HG03139 (cell line): ENCODE measurements around the gene PTPRT.
"Not testable (repeated sequence)": the region's sequence is repeated elsewhere in the genome, so short reads cannot be mapped to it uniquely, and the experiment has no call there.

ENCODE experiments used
- ATAC-seq: cut with Tn5 transposase; IDR thresholded peaks from one replicate; pipeline ENCODE4 v1.9.1; 2021; ENCODE audit not compliant: unreplicated experiment

The PTPRT gene

DNA sequence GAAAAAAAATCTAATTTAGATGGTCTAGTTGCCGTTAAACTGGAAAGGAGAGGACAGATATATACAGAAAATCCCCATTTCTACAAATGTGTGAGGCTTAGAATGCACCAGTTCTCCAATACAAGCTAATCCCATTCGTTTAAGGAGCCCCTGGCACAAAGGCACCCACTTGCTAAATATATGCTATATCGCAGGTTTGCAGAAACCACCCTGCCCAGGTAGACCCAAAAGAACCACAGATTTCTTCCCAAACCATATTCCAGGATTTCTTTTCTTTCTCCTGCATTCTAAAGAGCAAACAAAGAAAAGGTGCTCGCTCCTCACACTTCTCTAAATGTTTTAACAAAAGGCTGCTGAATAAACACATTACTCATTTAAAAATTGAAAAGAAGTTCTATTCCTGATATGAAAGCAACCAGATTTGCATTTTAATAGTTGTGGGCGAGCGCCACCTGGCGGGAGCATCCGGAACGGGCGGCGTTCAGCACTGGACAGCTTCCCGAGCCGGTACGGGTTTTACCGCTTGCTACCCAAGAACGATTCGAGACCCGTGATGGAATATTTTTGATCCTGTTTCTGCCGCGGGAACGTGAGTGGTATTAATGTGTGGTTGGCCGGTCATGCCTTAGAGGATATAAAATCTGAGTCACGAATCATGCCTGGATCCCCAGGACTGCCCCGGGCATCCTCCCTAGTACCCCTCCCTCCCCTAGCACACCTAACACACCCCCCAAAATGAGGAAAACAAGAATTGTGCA is 2.1 kb downstream of the PTPRT start:
- no peak for ATAC-seq

GRCh38 chr20:43186312-43186711 is 3.4 kb downstream of the PTPRT start:
- ATAC-seq, result no peak

DNA sequence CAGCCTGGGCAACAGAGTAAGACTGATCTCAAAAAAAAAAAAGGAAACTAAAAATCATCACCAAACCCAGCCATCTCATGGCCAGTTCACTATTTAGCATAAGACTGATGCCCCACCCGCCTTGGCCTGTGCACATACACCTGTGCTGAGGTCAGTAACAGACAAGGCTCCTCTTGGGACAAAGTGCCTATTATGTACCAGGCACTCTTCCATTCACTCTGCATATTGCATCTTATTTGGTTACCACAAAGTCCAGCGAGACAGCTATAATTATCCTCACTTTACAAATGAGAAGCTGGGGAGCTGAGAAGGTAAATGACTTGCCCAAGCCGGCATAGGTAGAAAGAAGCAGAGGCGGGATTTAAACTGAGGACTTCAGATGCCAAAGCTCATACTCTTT is 3.8 kb downstream of the PTPRT start:
- no peak for ATAC-seq

DNA sequence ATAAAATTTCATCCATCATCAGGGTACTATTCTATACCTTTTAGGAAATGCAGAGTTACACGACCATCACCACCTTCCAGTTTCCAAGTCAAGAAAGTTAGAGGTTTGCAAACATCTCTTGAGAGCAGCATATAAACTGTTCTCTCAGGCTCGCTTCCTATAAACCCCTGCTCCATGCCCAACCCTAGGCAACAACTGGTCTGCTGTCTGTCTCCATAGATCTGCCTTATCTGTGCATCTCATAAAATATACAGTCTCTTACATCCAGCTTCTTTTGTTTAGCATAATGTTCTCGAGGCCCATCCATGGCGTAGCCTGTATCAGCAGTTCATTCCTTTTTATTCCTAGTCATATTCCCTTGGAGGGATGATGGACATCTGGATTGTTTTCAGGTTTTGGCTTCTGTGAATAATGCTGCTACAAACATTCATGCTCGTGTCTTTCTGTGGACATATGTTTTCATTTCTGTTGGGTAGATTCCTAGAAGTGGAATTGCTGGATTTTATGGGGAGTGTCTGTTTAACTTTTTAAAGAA is 6.1 kb downstream of the PTPRT start:
- ATAC-seq, result no peak

GRCh38 chr20:43178080-43178479 is 11.6 kb downstream of the PTPRT start:
- no peak for ATAC-seq

GRCh38 chr20:43176726-43177125 is 13.0 kb downstream of the PTPRT start:
- no peak for ATAC-seq

DNA sequence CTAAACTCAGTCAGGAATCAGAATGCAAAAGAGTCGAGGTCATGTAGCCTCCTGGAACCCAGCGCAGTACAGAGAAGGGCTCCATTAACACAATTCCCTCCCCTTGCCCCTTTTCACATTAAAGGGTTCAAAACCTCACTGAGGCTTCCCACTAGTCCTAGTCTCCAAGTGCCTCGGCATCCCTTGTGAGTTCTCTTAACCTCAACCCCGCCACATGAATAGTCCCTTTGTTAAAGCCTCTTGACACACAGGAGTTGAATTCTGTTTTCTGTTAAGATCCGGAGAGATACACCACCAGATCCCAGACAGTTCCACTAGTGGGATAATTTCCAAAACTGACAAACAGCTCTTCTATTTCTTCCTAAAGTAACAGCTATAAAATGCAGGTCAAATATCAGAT is 17.8 kb downstream of the PTPRT start:
- ATAC-seq, result no peak

GRCh38 chr20:43170771-43171170 is 18.9 kb downstream of the PTPRT start:
- ATAC-seq, result no peak

GRCh38 chr20:43167615-43168014 is 22.1 kb downstream of the PTPRT start:
- ATAC-seq, result no peak

DNA sequence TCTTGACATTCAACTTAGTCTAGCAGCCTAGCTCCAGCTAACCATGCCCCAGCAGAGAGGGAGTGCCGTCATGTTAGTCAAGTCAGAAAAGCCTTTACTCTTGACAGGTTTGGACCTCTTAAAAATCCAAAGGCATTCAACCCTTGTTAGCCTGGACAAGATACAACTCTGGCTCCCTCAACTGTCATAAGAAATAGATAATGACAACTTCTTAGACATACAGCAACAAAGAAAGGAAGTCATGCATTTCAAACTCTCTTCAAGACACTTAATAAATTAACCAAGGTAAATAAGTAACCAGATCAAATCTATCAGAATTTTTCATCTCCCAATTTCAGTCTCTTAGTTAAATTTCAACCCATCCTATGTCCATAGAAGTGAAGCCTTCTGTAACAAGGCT is 22.7 kb downstream of the PTPRT start:
- no peak for ATAC-seq

DNA sequence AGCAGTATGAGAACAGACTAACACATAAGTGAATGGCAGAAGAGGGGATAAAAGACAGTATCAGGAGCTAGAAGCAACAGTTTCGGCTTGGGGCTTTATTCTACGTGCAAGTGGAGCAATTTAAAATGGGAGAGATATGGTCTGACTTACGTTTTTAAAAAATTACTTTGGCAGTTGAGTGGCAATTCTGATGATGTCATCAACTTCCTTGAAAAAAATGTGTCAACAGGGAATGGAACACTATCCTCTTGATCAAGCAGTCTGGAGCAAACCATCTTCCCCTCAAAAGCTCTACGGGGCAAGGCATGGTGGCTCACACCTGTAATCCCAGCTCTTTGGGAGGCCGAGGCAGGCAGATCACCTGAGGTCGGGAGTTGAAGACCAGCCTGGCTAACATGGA is 24.1 kb downstream of the PTPRT start:
- ATAC-seq, result no peak

DNA sequence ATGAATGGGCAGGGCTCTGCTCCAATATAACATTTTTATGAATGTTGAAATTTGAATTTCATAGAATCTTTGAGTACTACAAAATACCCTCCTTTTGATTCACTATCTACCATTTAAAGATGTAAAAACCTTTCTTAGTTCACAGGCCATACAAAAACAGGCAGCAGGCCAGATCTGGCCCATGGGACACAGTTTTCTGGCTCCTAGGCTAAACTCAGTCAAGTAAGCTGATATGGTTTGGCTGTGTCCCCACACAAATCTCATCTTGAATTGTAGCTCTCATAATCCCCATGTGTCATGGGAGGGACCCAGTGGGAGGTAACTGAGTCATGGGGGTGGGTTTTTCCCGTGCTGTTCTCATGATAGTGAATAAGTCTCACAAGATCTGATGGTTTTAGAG is 25.0 kb downstream of the PTPRT start:
- ATAC-seq, result not testable (repeated sequence)

DNA sequence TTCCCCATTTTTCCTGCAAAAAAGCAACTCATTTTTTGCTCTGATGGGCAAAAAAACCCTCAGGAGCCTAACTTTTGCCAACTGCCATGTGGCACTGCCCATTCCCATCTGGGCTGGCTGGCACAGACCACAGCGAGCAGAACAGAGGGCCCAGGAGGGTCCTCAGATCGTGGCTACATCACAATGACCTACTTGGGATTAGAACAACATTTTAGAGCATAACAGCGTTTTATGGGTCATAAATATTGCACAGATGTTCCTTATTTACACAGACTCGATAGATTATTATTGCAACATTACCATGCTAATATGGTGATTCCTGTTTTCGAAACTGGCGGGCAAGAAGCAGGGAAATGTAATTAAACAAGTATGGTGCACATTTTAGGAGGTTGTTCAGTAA is 28.0 kb downstream of the PTPRT start:
- ATAC-seq, result no peak

DNA sequence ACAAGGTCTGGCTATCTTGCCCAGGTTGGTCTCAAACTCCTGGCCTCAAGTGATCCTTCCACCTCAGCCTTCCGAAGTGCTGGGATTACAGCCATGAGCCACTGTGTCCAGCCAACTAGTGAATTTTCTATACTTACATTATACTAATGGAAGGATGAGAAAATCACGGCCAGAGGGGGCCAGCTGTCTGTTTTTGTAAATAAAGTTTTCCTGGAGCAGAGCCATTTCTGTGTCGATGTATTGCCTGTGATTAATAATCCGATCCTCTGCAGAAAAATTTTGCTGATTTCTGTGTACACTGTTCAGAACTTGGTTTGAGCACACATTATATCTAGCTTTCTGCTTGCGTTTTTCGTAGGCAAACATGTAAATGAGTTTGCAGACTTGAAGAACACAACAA is 28.8 kb downstream of the PTPRT start:
- no peak for ATAC-seq

GRCh38 chr20:43159994-43160393 is 29.7 kb downstream of the PTPRT start:
- no peak for ATAC-seq

DNA sequence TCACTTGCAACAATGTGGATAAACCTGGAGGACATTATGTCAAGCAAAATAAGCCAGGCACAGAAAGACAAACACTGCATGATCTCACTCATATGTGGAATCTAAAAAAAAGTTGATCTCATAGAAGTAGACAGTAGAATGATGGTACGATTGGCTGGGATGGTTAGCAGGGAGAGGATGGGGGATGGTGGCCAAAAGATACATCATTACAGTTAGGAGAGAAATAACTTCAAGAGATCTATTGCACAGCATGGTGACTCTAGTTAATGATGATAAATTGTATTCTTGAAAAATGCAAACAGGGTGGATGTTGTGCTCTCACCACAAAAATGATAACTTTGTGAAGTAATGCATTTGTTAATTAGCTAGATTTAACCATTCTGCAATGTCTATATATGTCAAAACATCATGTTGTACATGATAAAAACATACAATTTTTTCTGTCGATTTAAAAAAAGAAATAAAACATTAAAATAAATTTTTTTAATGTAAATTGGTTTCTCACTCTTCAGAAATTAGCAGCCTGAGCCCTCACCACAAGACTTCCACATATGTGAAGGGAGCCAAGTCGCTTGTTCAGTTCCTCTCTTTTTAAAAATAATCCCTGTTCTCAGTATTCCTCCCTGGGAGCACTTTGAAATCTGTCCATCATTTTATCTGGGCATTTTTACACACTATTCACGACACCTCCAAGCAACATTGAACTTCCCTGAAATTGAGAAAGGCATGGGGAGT is 34.2 kb downstream of the PTPRT start:
- ATAC-seq, result no peak

DNA sequence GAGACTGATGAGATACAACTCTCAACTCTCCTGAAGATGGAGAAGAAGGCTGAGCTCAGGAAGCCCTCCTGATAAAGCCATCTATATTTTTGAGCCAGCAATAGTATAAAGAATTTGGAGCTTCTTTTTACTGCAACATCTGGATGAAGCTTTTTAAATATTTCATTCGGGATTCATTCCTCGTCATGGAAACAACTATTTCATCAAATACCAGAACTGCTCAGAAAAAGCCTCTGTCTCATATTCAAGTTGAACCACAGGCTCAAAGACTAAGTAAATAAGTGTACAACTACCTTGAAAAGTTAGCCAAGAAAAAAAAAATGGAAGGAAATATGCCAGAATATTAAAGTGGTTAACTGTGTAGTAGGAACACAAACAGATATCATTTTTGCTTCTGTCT is 37.8 kb downstream of the PTPRT start:
- ATAC-seq, result no peak

DNA sequence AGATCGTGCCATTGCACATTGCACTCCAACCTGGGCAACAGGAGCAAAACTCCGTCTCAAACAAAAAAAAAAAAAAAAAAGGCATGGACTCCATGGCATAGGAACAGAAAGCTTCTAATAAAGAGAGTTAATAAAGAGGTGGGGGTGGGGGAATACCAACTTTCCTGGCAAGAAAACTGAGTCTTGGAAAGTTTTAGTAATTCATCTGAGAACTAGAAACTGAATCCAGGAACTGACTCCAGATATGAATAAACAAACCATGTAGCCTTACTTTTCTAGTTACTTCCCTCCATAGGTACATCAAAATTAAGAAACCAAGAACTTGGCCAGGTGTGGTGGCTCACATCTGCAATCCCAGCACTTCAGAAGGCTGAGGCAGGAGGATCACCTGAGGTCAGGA is 38.5 kb downstream of the PTPRT start:
- ATAC-seq, result no peak

DNA sequence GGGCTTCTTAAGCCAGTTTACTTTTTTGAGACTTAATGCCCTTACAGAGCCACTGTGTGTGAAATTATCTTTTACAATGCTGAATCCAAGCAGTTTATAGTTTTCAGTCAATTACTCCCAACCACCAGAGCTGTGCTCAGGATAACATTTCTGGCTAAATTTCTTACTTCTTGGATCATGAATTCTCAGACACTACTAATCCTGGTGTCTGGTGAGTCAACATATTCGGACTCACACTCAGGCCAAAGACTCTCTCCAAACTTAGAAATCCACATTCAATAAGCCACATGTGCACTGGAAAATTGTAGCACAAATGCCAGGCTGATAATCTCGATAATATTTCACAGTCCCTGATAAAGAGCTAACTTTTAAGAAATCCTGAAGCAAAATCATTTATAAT is 49.0 kb downstream of the PTPRT start:
- ATAC-seq, result no peak

DNA sequence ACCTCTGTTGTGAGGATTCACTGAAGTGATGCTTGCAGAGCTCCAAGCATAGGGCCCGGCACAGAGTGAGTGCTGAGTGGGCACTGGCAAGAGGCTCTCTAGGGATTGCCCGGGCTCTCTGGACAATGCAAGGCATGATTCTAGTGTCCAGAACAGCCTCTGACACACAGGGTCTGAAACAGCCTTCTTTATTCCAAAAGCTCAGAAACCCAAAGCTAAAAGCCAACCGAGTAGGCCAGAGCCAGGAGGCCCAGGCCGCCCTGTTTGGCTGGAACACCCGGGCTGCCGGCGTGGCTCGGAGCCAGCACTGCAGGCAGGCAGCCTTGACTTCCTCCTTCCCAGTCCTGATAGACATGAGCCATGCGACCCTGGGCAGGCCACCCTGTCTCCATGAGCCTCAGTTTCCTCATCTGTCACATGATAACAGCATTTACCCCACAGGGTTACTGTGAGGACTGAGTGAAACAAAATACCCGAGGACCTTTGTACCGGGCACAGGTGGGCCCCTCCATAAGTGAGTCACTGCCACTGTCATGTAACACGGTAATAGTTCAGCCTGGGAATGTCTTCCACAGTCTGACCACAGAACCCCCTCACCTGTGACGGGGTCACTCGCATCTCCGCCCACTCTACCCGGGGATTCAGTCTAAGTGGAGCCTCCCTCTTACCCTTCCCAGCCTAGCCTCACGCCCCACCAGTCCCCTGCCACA is 51.5 kb downstream of the PTPRT start:
- ATAC-seq, result no peak

DNA sequence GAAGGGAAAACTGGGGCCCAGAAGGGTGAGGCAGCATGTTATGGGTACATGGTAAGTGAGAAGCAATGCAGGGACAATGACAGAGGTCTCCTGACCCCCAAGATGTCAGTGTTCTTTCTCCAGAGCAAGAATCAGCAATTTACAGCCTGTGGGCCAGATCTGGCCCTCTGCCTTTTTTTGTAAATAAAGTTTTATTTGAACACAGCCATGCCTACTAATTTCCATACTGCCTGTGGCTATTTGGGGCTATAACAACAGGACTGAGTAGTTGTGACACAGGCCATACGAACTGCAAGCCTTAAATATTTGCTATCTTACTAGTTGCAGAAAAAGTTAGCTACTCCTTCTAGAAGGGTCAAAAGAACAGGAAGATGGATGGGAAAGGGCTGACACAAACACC is 52.5 kb downstream of the PTPRT start:
- no peak for ATAC-seq

DNA sequence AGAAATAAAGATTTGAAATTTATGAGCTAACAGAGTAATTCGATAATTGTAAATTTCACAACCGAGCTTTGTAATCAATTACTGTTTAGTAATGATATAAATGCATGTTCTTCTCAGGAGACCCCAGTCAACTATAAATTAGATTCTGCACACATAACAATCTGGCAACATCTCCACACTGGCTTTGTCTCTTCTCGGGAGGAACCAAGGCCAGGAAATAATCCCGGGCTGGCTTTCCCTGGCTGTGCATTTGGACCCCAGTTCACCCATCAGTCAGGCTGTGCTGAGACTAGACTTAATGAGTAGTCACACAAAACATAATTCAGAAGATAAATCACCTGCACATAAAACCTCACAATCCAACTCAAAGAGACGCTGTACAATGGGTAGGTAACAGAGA is 65.5 kb downstream of the PTPRT start:
- ATAC-seq, result no peak
